ENCODE results near the gene ALAS2. TPM values are rescaled to one million over a fixed set of nuclear protein-coding genes. Genes with fewer than 3 reads are reported as not detected.

ALAS2 gene
- total RNA-seq, 2 donors from 2014 or later: 0.29 to 1.7 TPM

- Histone ChIP-seq H3K4me1 (ENCODE audit: control insufficient read depth, insufficient read depth, low read length) (no peaks in the 10 kb centered on the region), H3K9me3 (ENCODE audit: control insufficient read depth, low read length) (no peaks in the 10 kb centered on the region), H3K27ac (ENCODE audit: low read depth, low read length) (no peak overlapping the region), H3K36me3 (ENCODE audit: control insufficient read depth, insufficient read depth, low read length) (no peaks in the 10 kb centered on the region), H3K9ac (ENCODE audit: extremely low read depth, low read length, poor library complexity, severe bottlenecking) (no peak overlapping the region), H3K27me3 (ENCODE audit: control insufficient read depth, insufficient read depth, low read length, poor library complexity, severe bottlenecking) (no peaks in the 10 kb centered on the region), H3K4me3 (ENCODE audit: low read length) (no peak overlapping the region)
- Mint-ChIP-seq H3K27me3 (ENCODE audit: insufficient read depth) (no peaks in the 10 kb centered on the region), H3K4me3 (no peak overlapping the region), H3K4me1 (peaks cover 3% of the 10 kb centered on the region), H3K9me3 (peaks cover 47% of the 10 kb centered on the region), H3K27ac (no peak overlapping the region), H3K36me3 (ENCODE audit: low read depth) (no peaks in the 10 kb centered on the region)
- TF ChIP-seq CTCF (conservative IDR thresholded peaks at IDR 0.05): no peak
- no peak for DNase-seq
- WGBS, 2 experiments (ENCODE audit: insufficient coverage in 1 of 2, insufficient read length in 1 of 2): 86% methylated on average over 3 of the region's 4 CpGs; no CpG with 5 or more reads in 1 of the 2 experiments
These were observed 53.4 kb downstream of the ALAS2 start for GRCh38 chrX:54977387-54977786.

GRCh38 chrX:54964766-54965497 lies 65.8 kb downstream of the ALAS2 start:
- Histone ChIP-seq H3K9ac (ENCODE audit: extremely low read depth, low read length, poor library complexity, severe bottlenecking) (no peak overlapping the region), H3K27ac (ENCODE audit: low read depth, low read length) (no peak overlapping the region), H3K4me3 (ENCODE audit: low read length) (no peak overlapping the region), H3K36me3 (ENCODE audit: control insufficient read depth, insufficient read depth, low read length) (no peaks in the 10 kb centered on the region), H3K4me1 (ENCODE audit: control insufficient read depth, insufficient read depth, low read length) (no peaks in the 10 kb centered on the region), H3K9me3 (ENCODE audit: control insufficient read depth, low read length) (no peaks in the 10 kb centered on the region), H3K27me3 (ENCODE audit: control insufficient read depth, insufficient read depth, low read length, poor library complexity, severe bottlenecking) (no peaks in the 10 kb centered on the region)
- Mint-ChIP-seq H3K27ac (no peak overlapping the region), H3K9me3 (peaks cover 38% of the 10 kb centered on the region), H3K36me3 (ENCODE audit: low read depth) (no peaks in the 10 kb centered on the region), H3K27me3 (ENCODE audit: insufficient read depth) (no peaks in the 10 kb centered on the region), H3K4me3 (no peak overlapping the region), H3K4me1 (no peaks in the 10 kb centered on the region)
- 80 to 83% methylated on average over 1 to 3 of the region's 4 CpGs for WGBS, 2 experiments (ENCODE audit: insufficient coverage in 1 of 2, insufficient read length in 1 of 2)
- no peak for TF ChIP-seq CTCF (conservative IDR thresholded peaks at IDR 0.05)
- DNase-seq: no peak

GRCh38 chrX:54961750-54962149 lies 69.0 kb downstream of the ALAS2 start:
- Histone ChIP-seq H3K9me3 (ENCODE audit: control insufficient read depth, low read length) (no peaks in the 10 kb centered on the region), H3K4me3 (ENCODE audit: low read length) (no peak overlapping the region), H3K9ac (ENCODE audit: extremely low read depth, low read length, poor library complexity, severe bottlenecking) (no peak overlapping the region), H3K4me1 (ENCODE audit: control insufficient read depth, insufficient read depth, low read length) (no peaks in the 10 kb centered on the region), H3K27me3 (ENCODE audit: control insufficient read depth, insufficient read depth, low read length, poor library complexity, severe bottlenecking) (no peaks in the 10 kb centered on the region), H3K27ac (ENCODE audit: low read depth, low read length) (no peak overlapping the region), H3K36me3 (ENCODE audit: control insufficient read depth, insufficient read depth, low read length) (no peaks in the 10 kb centered on the region)
- Mint-ChIP-seq H3K4me3 (no peak overlapping the region), H3K4me1 (no peaks in the 10 kb centered on the region), H3K36me3 (ENCODE audit: low read depth) (no peaks in the 10 kb centered on the region), H3K27me3 (ENCODE audit: insufficient read depth) (peaks cover 3% of the 10 kb centered on the region), H3K27ac (no peak overlapping the region), H3K9me3 (peaks cover 41% of the 10 kb centered on the region)
- 86% methylated on average over 1 of the region's 1 CpG; no CpG with 5 or more reads in 1 of the 2 experiments for WGBS, 2 experiments (ENCODE audit: insufficient coverage in 1 of 2, insufficient read length in 1 of 2)
- TF ChIP-seq CTCF (conservative IDR thresholded peaks at IDR 0.05): no peak
- DNase-seq: no peak

Other genes starting within 250 kb of the ALAS2 start
- gene ITIH6, start 232.7 kb downstream of the ALAS2 start, total RNA-seq: not detected
- gene MAGED2, start 223.2 kb downstream of the ALAS2 start, total RNA-seq: 100 to 1,000 TPM; 261 to 273 TPM
- gene TRO, start 110.2 kb downstream of the ALAS2 start, total RNA-seq: 100 to 1,000 TPM; 118 to 169 TPM
- gene PFKFB1, start 36.8 kb downstream of the ALAS2 start, total RNA-seq: 1 to 10 TPM in 1 of 2 donors, under 1 TPM in 1; 0.55 to 1.1 TPM
- gene APEX2, start 30.6 kb downstream of the ALAS2 start, total RNA-seq: 10 to 100 TPM; 33.2 to 40.4 TPM
- not detected for gene PAGE2B, start 44.1 kb upstream of the ALAS2 start, total RNA-seq
- gene PAGE2, start 58.0 kb upstream of the ALAS2 start, total RNA-seq: not detected
- not detected for gene PAGE5, start 189.4 kb upstream of the ALAS2 start, total RNA-seq
- not detected for gene PAGE3, start 233.9 kb upstream of the ALAS2 start, total RNA-seq